Esophagus squamous epithelium (tissue), 5 donors: ENCODE results near the gene CD247. TPM values are rescaled to one million over a fixed set of nuclear protein-coding genes. Genes with fewer than 3 reads are reported as not detected.

Experiments
- DNase-seq: peaks from one replicate; lab custom pipeline; 2025; lab: John Stamatoyannopoulos, UW
- H3K27ac ChIP-seq, 4 donors: fragments of 200-600 bp; sonication (generic); one replicate each; pipeline ENCODE4 v1.5.1; 2016 to 2019; ENCODE audit warnings: mild to moderate bottlenecking in 1 of 4
- H3K27me3 ChIP-seq, 4 donors: fragments of 200-600 bp; sonication (generic); 1 replicate in 3 of 4; 2 replicates in 1 of 4; pipeline versions ENCODE4 v1.5.1 to v1.6.0; 2017 to 2021; ENCODE audit warnings: antibody characterized with exemption in 1 of 4
- H3K36me3 ChIP-seq, 3 donors: fragments of 200-600 bp; sonication (generic); one replicate each; pipeline ENCODE4 v1.5.1; 2016 to 2019
- H3K4me1 ChIP-seq, 3 donors: fragments of 200-600 bp; sonication (generic); one replicate each; pipeline ENCODE4 v1.5.1; 2017 to 2019
- H3K4me3 ChIP-seq, 4 donors: fragments of 200-600 bp; sonication (generic); 1 replicate in 3 of 4; 2 replicates in 1 of 4; pipeline ENCODE4 v1.5.1; 2016 to 2019; ENCODE audit warnings: mild to moderate bottlenecking in 2 of 4, moderate library complexity in 1 of 4
- H3K9me3 ChIP-seq, 3 donors: fragments of 200-600 bp; sonication (generic); one replicate each; pipeline ENCODE4 v1.5.1; 2016 to 2019
- POLR2A ChIP-seq, 4 donors: fragments of 450-650 bp; IDR thresholded peaks; one replicate each; pipeline ENCODE4 v1.6.1; 2017; ENCODE audit warnings: antibody characterized with exemption in 4 of 4, mild to moderate bottlenecking in 4 of 4, moderate library complexity in 3 of 4
- WGBS, 2 donors: methylation state at CpG; one replicate each; pipeline ENCODE4 v1.1.5; 2018; 5-methylcytosine and 5-hydroxymethylcytosine counted together
- intact Hi-C: fragments of 100-400 bp; cut with DNase I; formaldehyde crosslinking; loops from one replicate; pipeline ENCODE4 v1.15.0; 2022
- total RNA-seq, 4 donors: library from RNA; depleted of rRNA; stranded (reverse); fragments of >200 nt; gene quantifications; one replicate each; pipeline ENCODE4 v1.1.0, GENCODE V29; 2016
- TF ChIP-seq, protein P1 (sequence below), 6 experiments: fragments of 450-650 bp in 4 of 6; fragments of 200-600 bp in 2 of 6; sonication (generic) in 2 of 6; IDR thresholded peaks; one replicate each; pipeline ENCODE4 v1.5.1; 2016 to 2019; ENCODE audit warnings: antibody characterized with exemption in 6 of 6, mild to moderate bottlenecking in 4 of 6, moderate library complexity in 4 of 6
- donor health status: DM: yes; HTN: yes; CAD: no.

Gene CD247
- total RNA-seq, 4 donors from 2014 or later = 0.68 to 3.5 (median 3.1) TPM

DNA sequence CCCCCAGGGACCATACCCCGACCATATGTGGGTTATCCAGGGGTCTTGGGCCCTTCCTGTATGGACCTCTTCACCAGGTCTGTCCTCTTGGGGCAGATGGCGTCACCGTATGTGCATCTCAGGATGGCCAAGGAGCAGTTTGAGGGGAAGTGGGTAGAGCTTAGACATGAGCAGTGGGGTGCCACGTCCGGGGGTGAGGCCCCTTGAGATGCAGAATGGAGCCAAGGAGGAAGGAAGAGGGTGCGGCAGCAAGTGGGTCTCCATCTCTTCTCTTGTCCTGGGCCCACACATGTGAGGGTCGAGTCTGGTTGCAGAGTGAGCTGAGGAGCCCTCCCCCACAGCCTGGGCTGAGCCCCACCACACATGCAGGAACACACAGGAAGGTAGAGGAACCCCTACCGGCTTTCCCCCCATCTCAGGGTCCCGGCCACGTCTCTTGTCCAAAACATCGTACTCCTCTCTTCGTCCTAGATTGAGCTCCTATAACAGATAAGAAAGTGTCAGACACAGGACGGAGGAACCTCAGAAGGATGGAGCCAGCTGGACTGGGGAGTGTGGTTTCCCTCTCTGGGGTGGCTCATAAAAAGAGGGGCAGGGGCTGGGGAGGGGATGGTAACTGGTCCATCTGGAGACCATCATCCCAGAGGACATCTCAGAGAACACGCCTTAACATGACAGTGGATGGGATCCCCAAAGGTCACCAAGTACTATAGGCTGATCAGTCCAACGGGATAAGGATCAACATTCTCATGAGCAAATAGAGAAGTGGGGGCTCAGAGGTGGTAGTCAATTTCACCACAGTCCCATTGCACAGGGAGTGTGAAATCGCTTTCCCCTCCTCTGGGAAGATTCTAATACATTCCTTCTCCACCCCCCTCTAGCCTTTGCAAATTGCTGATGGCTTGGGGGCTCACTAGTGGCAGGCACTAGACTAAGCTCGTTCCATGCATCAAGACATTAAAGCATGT, 79.9 kb downstream of the CD247 start:
- no peaks in the 10 kb centered on the region for H3K9me3 ChIP-seq
- intact Hi-C loops = no loop called here

DNA sequence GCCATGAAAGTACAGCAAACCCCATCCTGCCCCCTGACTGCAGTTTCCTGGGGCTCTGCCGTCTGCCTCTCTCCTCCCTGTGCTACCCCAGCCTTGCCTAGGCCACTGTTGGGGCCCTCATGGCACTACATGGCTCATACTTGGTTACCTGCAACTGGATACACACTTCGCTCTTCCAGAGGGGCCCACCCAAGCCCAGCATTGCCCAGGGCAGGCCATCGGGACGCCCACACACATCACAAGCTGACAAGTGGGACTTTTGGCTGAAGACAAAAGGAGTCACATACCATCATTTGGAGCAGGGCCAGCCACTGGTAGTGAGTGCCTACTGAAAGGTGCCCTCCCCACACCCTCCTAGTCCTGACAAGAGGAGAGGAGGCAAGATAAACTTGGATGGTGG, 82.8 kb downstream of the CD247 start:
- H3K27me3 ChIP-seq = peaks cover 0 to 18% (median 0%) of the 10 kb centered on the region in 4 donors
- 71 to 75% methylated on average over 1 of the region's 4 CpGs for WGBS, 2 donors
- intact Hi-C loops = no loop called here
- no peak overlapping the region for H3K4me3 ChIP-seq
- H3K36me3 ChIP-seq = no peaks in the 10 kb centered on the region
- no peak overlapping the region for H3K27ac ChIP-seq
- H3K9me3 ChIP-seq = no peaks in the 10 kb centered on the region
- no peak for TF ChIP-seq POLR2A (IDR thresholded peaks at IDR 0.05)
- TF ChIP-seq, protein P1, sequence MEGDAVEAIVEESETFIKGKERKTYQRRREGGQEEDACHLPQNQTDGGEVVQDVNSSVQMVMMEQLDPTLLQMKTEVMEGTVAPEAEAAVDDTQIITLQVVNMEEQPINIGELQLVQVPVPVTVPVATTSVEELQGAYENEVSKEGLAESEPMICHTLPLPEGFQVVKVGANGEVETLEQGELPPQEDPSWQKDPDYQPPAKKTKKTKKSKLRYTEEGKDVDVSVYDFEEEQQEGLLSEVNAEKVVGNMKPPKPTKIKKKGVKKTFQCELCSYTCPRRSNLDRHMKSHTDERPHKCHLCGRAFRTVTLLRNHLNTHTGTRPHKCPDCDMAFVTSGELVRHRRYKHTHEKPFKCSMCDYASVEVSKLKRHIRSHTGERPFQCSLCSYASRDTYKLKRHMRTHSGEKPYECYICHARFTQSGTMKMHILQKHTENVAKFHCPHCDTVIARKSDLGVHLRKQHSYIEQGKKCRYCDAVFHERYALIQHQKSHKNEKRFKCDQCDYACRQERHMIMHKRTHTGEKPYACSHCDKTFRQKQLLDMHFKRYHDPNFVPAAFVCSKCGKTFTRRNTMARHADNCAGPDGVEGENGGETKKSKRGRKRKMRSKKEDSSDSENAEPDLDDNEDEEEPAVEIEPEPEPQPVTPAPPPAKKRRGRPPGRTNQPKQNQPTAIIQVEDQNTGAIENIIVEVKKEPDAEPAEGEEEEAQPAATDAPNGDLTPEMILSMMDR (IDR thresholded peaks at IDR 0.05) = no peak
- peaks cover 13 to 29% (median 14%) of the 10 kb centered on the region in 3 donors for H3K4me1 ChIP-seq
- DNase-seq = no peak

More for the DNA sequence above, 79.9 kb downstream of the CD247 start:
- Histone ChIP-seq H3K27me3 (peaks cover 0 to 18% (median 0%) of the 10 kb centered on the region in 4 donors), H3K4me1 (peaks cover 6 to 24% (median 9%) of the 10 kb centered on the region in 3 donors), H3K4me3 (peak overlapping the region in 1 of 4 donors; percentile 44), H3K36me3 (no peaks in the 10 kb centered on the region), H3K27ac (no peak overlapping the region)
- no peak for DNase-seq
- 63 to 70% methylated on average over 10 to 14 of the region's 17 CpGs for WGBS, 2 donors
- no peak for TF ChIP-seq POLR2A (IDR thresholded peaks at IDR 0.05)

DNA sequence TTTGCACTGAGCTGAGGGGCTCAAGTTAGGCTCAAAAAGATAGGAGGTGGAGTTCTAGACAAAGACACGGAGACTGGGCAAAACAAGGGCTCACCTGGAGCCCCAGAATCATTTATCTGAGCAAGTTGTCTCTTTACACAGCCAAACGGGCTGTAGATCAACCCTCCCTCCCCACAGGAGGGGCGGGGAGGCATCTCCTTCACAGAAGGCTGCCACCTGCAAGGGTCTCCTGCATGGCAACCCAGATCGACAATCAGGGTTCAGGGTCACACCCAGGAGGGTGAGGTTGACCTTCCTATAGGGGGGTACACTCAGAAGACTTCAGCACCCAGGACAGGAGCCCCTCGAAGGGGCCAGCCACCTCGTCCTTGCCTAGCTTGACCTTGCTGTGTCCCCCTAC, 84.0 kb downstream of the CD247 start:
- 58 to 88% methylated on average over 1 to 4 of the region's 6 CpGs for WGBS, 2 donors
- no peaks in the 10 kb centered on the region for H3K36me3 ChIP-seq
- no peak for TF ChIP-seq POLR2A (IDR thresholded peaks at IDR 0.05)
- TF ChIP-seq, protein P1 (IDR thresholded peaks at IDR 0.05) = no peak
- no peak overlapping the region for H3K27ac ChIP-seq
- no peak for DNase-seq
- H3K27me3 ChIP-seq = peaks cover 0 to 13% (median 0%) of the 10 kb centered on the region in 4 donors
- H3K4me3 ChIP-seq = no peak overlapping the region
- H3K4me1 ChIP-seq = peaks cover 15 to 35% (median 15%) of the 10 kb centered on the region in 3 donors
- intact Hi-C loops = no loop called here
- no peaks in the 10 kb centered on the region for H3K9me3 ChIP-seq

DNA sequence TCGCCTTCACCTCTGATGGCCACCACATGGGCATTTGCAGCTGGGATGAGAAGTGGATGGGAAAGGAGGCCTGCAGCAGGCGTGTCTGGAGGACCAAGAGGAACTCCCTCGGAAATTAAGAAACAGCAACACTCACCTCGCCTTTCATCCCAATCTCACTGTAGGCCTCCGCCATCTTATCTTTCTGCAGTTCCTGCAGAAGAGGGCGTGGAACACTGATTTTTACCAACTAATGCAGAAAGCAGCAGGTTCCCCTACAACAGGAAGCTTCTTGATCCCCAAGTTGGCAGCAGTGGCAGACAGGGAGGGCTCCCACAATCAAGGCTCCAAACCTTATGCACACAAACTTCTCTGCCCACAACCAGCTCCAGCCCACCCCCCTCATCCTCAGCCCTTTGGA, 84.4 kb downstream of the CD247 start:
- H3K27ac ChIP-seq = no peak overlapping the region
- H3K4me1 ChIP-seq = peaks cover 11 to 35% (median 11%) of the 10 kb centered on the region in 3 donors
- no peaks in the 10 kb centered on the region for H3K36me3 ChIP-seq
- intact Hi-C loops = no loop called here
- H3K4me3 ChIP-seq = no peak overlapping the region
- 95 to 97% methylated on average over 5 of the region's 6 CpGs for WGBS, 2 donors
- peaks cover 0 to 9% (median 0%) of the 10 kb centered on the region in 4 donors for H3K27me3 ChIP-seq
- no peak for DNase-seq
- no peak for TF ChIP-seq POLR2A (IDR thresholded peaks at IDR 0.05)
- TF ChIP-seq, protein P1 (IDR thresholded peaks at IDR 0.05) = no peak
- no peaks in the 10 kb centered on the region for H3K9me3 ChIP-seq

DNA sequence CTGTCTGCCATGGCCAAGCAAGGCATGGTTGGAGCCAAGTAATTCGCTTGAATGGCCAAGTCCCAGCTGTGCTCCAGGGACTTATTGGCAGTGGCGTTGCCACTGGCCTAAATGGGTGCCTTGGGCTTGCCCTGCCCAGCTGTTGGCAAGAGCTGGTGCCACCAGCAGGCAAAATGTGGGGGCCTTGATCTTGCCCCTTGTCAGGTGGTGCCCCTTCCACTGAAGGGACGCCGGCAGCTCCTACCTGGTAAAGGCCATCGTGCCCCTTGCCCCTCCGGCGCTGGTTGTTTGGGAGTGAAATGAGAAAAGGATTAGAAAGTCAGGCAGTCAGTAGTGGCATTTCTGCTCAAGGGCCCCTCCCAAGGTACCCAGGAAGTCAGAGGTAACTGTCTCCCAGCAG, 85.5 kb downstream of the CD247 start:
- peaks cover 10 to 44% (median 10%) of the 10 kb centered on the region in 3 donors for H3K4me1 ChIP-seq
- no peak for DNase-seq
- no peaks in the 10 kb centered on the region for H3K27me3 ChIP-seq
- H3K9me3 ChIP-seq = no peaks in the 10 kb centered on the region
- H3K27ac ChIP-seq = no peak overlapping the region
- TF ChIP-seq POLR2A (IDR thresholded peaks at IDR 0.05) = no peak
- TF ChIP-seq, protein P1 (IDR thresholded peaks at IDR 0.05) = no peak
- intact Hi-C loops = no loop called here
- 83% methylated on average over 1 of the region's 7 CpGs; no CpG with 5 or more reads in 1 of the 2 donors for WGBS, 2 donors
- H3K36me3 ChIP-seq = no peaks in the 10 kb centered on the region
- no peak overlapping the region for H3K4me3 ChIP-seq
